K562 (cell line): ENCODE measurements around the gene ABHD16A. TPM values are rescaled to one million over a fixed set of nuclear protein-coding genes. Genes with fewer than 3 reads are reported as not detected.

Experiments
- ATAC-seq: fragments of 200-7000 bp; cut with Tn5 transposase; 3 replicates; pipeline ENCODE4 v1.9.1; 2020; ENCODE audit warnings: moderate library complexity
- BruUV-seq: library from RNA; stranded (reverse); fragments of 400-500 nt; replicated peaks from 2 replicates; lab custom pipeline; 2021; lab: Mats Ljungman, UMichigan
- CTCF ChIA-PET: fragments of 300-600 bp; formaldehyde crosslinking; extraction: SDS; loops from one replicate; lab custom pipeline; 2021; ENCODE audit warnings: low intra/inter-chr PET ratio; lab: Yijun Ruan, JAX
- POLR2A ChIA-PET: fragments of 300-600, 350-650 bp; sonication (Branson Sonifier 250); formaldehyde crosslinking; extraction: SDS; loops from one replicate; lab custom pipeline; 2021; ENCODE audit warnings: antibody characterized with exemption, inconsistent platforms; lab: Yijun Ruan, JAX
- DNase-seq, 4 experiments: peaks; one replicate each; pipeline versions ENCODE4 v3.0.0 to v3.0.0-alpha.2; 2011 to 2018; ENCODE audit warnings: low spot score in 3 of 4, mixed read lengths in 3 of 4; ENCODE audit errors: extremely low read depth in 1 of 4
- FAIRE-seq: peaks from 2 replicates; lab custom pipeline; 2011; peaks lifted over from hg19 to GRCh38; lab: Jason Lieb, UNC
- H2AFZ ChIP-seq: 2 replicates; pipeline ENCODE4 v1.6.0; 2011; ENCODE audit warnings: low read depth, low read length, control low read depth, inconsistent platforms
- H3K27ac ChIP-seq: fragments of 200-600 bp; 3 replicates; pipeline ENCODE4 v1.8.0; 2011; ENCODE audit warnings: low read depth, mild to moderate bottlenecking, control low read depth, inconsistent platforms, low read length, moderate library complexity, mixed read lengths; ENCODE audit errors: extremely low read depth
- H3K27me3 ChIP-seq, 2 experiments: fragments of 300-600 bp in 1 of 2; 2 replicates in 1 of 2; 3 replicates in 1 of 2; pipeline versions ENCODE4 v1.6.0 to v1.8.0; 2011; ENCODE audit warnings: inconsistent platforms in 2 of 2, low read length in 2 of 2, mild to moderate bottlenecking in 1 of 2, mixed read lengths in 1 of 2, moderate library complexity in 1 of 2; ENCODE audit not compliant: control insufficient read depth in 2 of 2, insufficient read depth in 2 of 2
- H3K36me3 ChIP-seq: fragments of 300-600 bp; 3 replicates; pipeline ENCODE4 v1.8.0; 2011; ENCODE audit warnings: mild to moderate bottlenecking, low read length, inconsistent platforms; ENCODE audit not compliant: control insufficient read depth, insufficient read depth
- H3K4me1 ChIP-seq, 2 experiments: fragments of 200-600 bp in 1 of 2; replicated peaks in 1 of 2; 2 replicates in 1 of 2; 3 replicates in 1 of 2; pipeline versions ENCODE4 v1.5.1 to v1.8.0; 2011; ENCODE audit warnings: inconsistent platforms in 2 of 2, low read length in 2 of 2, mild to moderate bottlenecking in 1 of 2, mixed read lengths in 1 of 2, moderate library complexity in 1 of 2; ENCODE audit not compliant: control insufficient read depth in 2 of 2, insufficient read depth in 2 of 2
- H3K4me2 ChIP-seq: 2 replicates; pipeline ENCODE4 v1.6.1; 2011; ENCODE audit warnings: low read length, control low read depth, inconsistent platforms, mixed read lengths; ENCODE audit not compliant: insufficient read depth
- H3K4me3 ChIP-seq: fragments of 200-600 bp; sonication (generic), shearing (Covaris generic); 2 replicates; pipeline ENCODE4 v1.5.1; 2016; ENCODE audit warnings: control low read depth, inconsistent platforms
- H3K79me2 ChIP-seq: fragments of 200-600 bp; 3 replicates; pipeline ENCODE4 v1.8.0; 2011; ENCODE audit warnings: low read length, inconsistent platforms; ENCODE audit not compliant: control insufficient read depth, insufficient read depth
- H3K9ac ChIP-seq, 2 experiments: 2 replicates each; pipeline versions ENCODE4 v1.6.0 to v1.6.1; 2011; ENCODE audit warnings: low read depth in 2 of 2, low read length in 2 of 2, control low read depth in 1 of 2, inconsistent platforms in 1 of 2, mild to moderate bottlenecking in 1 of 2, mixed read lengths in 1 of 2; ENCODE audit not compliant: insufficient read depth in 1 of 2
- H3K9me1 ChIP-seq: one replicate; pipeline ENCODE4 v1.6.0; 2011; ENCODE audit warnings: inconsistent platforms, mild to moderate bottlenecking, low read length, moderate library complexity; ENCODE audit not compliant: control insufficient read depth, insufficient read depth
- H3K9me3 ChIP-seq: replicated peaks from 2 replicates; pipeline ENCODE4 v1.5.1; 2011; ENCODE audit warnings: low read depth, low read length, inconsistent platforms; ENCODE audit not compliant: control insufficient read depth, insufficient read depth
- H4K20me1 ChIP-seq: replicated peaks from 2 replicates; pipeline ENCODE4 v1.6.1; 2011; ENCODE audit warnings: low read length, inconsistent platforms, mixed read lengths; ENCODE audit not compliant: control insufficient read depth, insufficient read depth
- ETS1 ChIP-seq: conservative IDR thresholded peaks from 2 replicates; pipeline ENCODE4 v1.6.1; 2011; ENCODE audit warnings: low read depth, mild to moderate bottlenecking, low read length; ENCODE audit not compliant: control insufficient read depth
- FOSL1 ChIP-seq: fragments of 200-800 bp; sonication (Bioruptor generic); conservative IDR thresholded peaks from 2 replicates; pipeline ENCODE4 v1.6.1; 2016; ENCODE audit warnings: missing genetic modification characterization, missing compliant biosample characterization
- MTA3 ChIP-seq: fragments of 450-650 bp; formaldehyde crosslinking; IDR thresholded peaks from 2 replicates; pipeline ENCODE4 v1.6.1; 2017; ENCODE audit warnings: mild to moderate bottlenecking, borderline replicate concordance
- NFATC3 ChIP-seq: fragments of 450-650 bp; IDR thresholded peaks from 2 replicates; pipeline ENCODE4 v1.6.1; 2017; ENCODE audit warnings: mild to moderate bottlenecking
- PML ChIP-seq: IDR thresholded peaks from 2 replicates; pipeline ENCODE4 v1.6.1; 2012; ENCODE audit warnings: low read length, inconsistent platforms
- POLR2AphosphoS2 ChIP-seq: IDR thresholded peaks from 2 replicates; pipeline ENCODE4 v1.6.1; 2012; ENCODE audit warnings: low read length, improper control_type of control experiment
- POLR2H ChIP-seq: IDR thresholded peaks from 2 replicates; pipeline ENCODE4 v1.6.1; 2016; ENCODE audit warnings: missing genetic modification characterization, low read depth, mild to moderate bottlenecking, control low read depth, missing compliant biosample characterization, moderate library complexity
- RCOR1 ChIP-seq, 2 experiments: IDR thresholded peaks; 2 replicates each; pipeline ENCODE4 v1.6.1; 2012; ENCODE audit warnings: low read depth in 2 of 2, low read length in 2 of 2, borderline replicate concordance in 1 of 2, improper control_type of control experiment in 1 of 2
- RFX1 ChIP-seq: fragments of 450-650 bp; IDR thresholded peaks from 2 replicates; pipeline ENCODE4 v1.6.1; 2016; ENCODE audit warnings: mild to moderate bottlenecking, moderate library complexity
- SAFB2 ChIP-seq: fragments of 200-400 bp; formaldehyde crosslinking; IDR thresholded peaks from 2 replicates; pipeline ENCODE4 v1.6.1; 2018; ENCODE audit warnings: borderline replicate concordance, low read length, low read depth, moderate library complexity; ENCODE audit not compliant: severe bottlenecking
- TEAD1 ChIP-seq, 2 experiments: fragments of 450-650 bp in 1 of 2; sonication (generic) in 1 of 2; formaldehyde crosslinking; IDR thresholded peaks; 2 replicates each; pipeline versions ENCODE4 v1.4.0 to v1.8.0; 2020 to 2022; ENCODE audit warnings: mild to moderate bottlenecking in 2 of 2, missing genetic modification reagents in 1 of 2
- VEZF1 ChIP-seq: fragments of 200-800 bp; sonication (Bioruptor generic); IDR thresholded peaks from 2 replicates; pipeline ENCODE4 v1.6.1; 2017; ENCODE audit warnings: missing genetic modification characterization, missing compliant biosample characterization
- ZNF274 ChIP-seq: IDR thresholded peaks from 2 replicates; pipeline ENCODE4 v1.6.1; 2011; ENCODE audit warnings: low read depth, mild to moderate bottlenecking, low read length, moderate library complexity, borderline replicate concordance
- ZNF592 ChIP-seq: fragments of 450-650 bp; IDR thresholded peaks from 2 replicates; pipeline ENCODE4 v1.6.1; 2017; ENCODE audit warnings: antibody characterized with exemption, mild to moderate bottlenecking
- WGBS: fragments of 100-300 bp; shearing (Covaris generic); methylation state at CpG from one replicate; pipeline ENCODE4 v1.1.6; 2016; ENCODE audit warnings: low coverage, mixed read lengths; ENCODE audit not compliant: insufficient coverage; ENCODE audit errors: missing lambda C conversion rate; 5-methylcytosine and 5-hydroxymethylcytosine counted together
- in situ Hi-C: fragments of 300-500 bp; cut with MboI; formaldehyde crosslinking; loops from 4 replicates; pipeline ENCODE4 v1.15.0; 2018; ENCODE audit warnings: inconsistent platforms, mixed read lengths
- intact Hi-C: fragments of 100-400 bp; cut with micrococcal nuclease; formaldehyde crosslinking; loops from 2 replicates; pipeline ENCODE4 v1.14.2; 2022
- polyA plus RNA-seq, 8 experiments: library from polyadenylated mRNA; depleted of rRNA in 4 of 8; stranded (reverse) in 5 of 8; unstranded in 3 of 8; fragments of >200 nt; fragmentation: Nextera tagmentation in 2 of 8; fragmentation: Illumina TruSeq in 1 of 8; extraction: Ambion mirVana in 2 of 8; extraction: Trizol in 1 of 8; gene quantifications; 2 replicates each; pipeline versions ENCODE4 v1.2.1 to v1.2.3, GENCODE V29; 2011 to 2014; ENCODE audit warnings: inconsistent platforms in 1 of 8, missing spikeins in 1 of 8
- total RNA-seq, 7 experiments: library from RNA; depleted of rRNA in 6 of 7; stranded (reverse); fragments of >200 nt in 6 of 7; fragmentation: Illumina TruSeq in 2 of 7; extraction: Trizol in 2 of 7; gene quantifications; 2 replicates each; pipeline versions ENCODE4 v1.2.1 to v1.2.3, GENCODE V29; 2011 to 2021; ENCODE audit warnings: low replicate concordance in 1 of 7

The ABHD16A gene
- total and polyA plus RNA-seq, 9 of the 15 experiments (the other 6 are each of a cell fraction or from before 2014, with no cell fraction given) = 25.8 to 120 (median 81.6) TPM

- intact Hi-C loops (loop anchor here (10.0 kb wide), 1 partner anchor 239 kb away; the partner anchor contains the start of gene DXO), in situ Hi-C loops (no loop called here)
- FAIRE-seq (peak; percentile 89), ATAC-seq (peak; percentile 71), DNase-seq (peak; percentile 97 to 99 (median 98))
- Histone ChIP-seq H3K9me3 (no peaks in the 10 kb centered on the region), H3K9ac (peak within 1 kb of the TSS; percentile 99), H4K20me1 (peaks cover 24% of the 10 kb centered on the region), H3K4me2 (peak within 1 kb of the TSS; percentile 100), H2AFZ (peak within 1 kb of the TSS; percentile 73), H3K27ac (peak within 1 kb of the TSS; percentile 95), H3K27me3 (no peaks in the 10 kb centered on the region), H3K4me3 (peak within 1 kb of the TSS; percentile 77), H3K36me3 (peaks cover 50% of the 10 kb centered on the region), H3K9me1 (no peaks in the 10 kb centered on the region), H3K4me1 (peaks cover 46 to 54% of the 10 kb centered on the region in 2 experiments), H3K79me2 (peaks cover 87% of the 10 kb centered on the region)
- TSS peak; percentile 59 for BruUV-seq
- ChIA-PET POLR2A (interaction anchor here (0.5 to 13.1 kb wide), 32 partner anchors 9 to 349 kb away, joined by 3 to 236 read pairs (median 6); partner anchors contain the start of genes ABHD16A, BAG6, C6orf47 and CSNK2B), CTCF (no interaction called here)
- 1% methylated on average over 24 of the region's 24 CpGs for WGBS
- TF ChIP-seq TEAD1 (CRISPR knock-in tag; IDR thresholded peaks at IDR 0.05) (peak in 1 of 2 experiments; percentile 52; a peak in 1 of 4 replicates), ZNF274 (no peak), POLR2H (tag) (no peak), PML (peak; percentile 95), ETS1 (no peak), RFX1 (no peak), FOSL1 (no peak), SAFB2 (no peak), POLR2AphosphoS2 (peak; percentile 96), NFATC3 (peak; percentile 65; the same call in 1 of the 2 replicates), MTA3 (no peak), RCOR1 (IDR thresholded peaks at IDR 0.05; ENCODE audit: borderline replicate concordance in 1 of 2, low read depth in 2 of 2, low read length in 2 of 2) (peak in 1 of 2 experiments; percentile 90; a peak in 2 of 4 replicates), VEZF1 (CRISPR knock-in tag) (no peak), ZNF592 (no peak)
Observed at GRCh38 chr6:31736021-31736767, 33.1 kb upstream of the ABHD16A start, which contains the start of gene CLIC1. Gene CLIC1 (minus strand): TSS chr6:31736530. CDS start chr6:31736300, 230 bp downstream.
